Gastroesophageal sphincter (tissue), 4 donors: ENCODE data around the gene BAD. TPM values are rescaled to one million over a fixed set of nuclear protein-coding genes. Genes with fewer than 3 reads are reported as not detected.

Experiments
- ATAC-seq: fragments of 150-250 bp; one replicate; pipeline ENCODE4 v1.9.1; 2016; ENCODE audit warnings: mild to moderate bottlenecking, moderate library complexity
- H3K27ac ChIP-seq, 4 donors: fragments of 200-600 bp; sonication (generic) in 3 of 4; 1 replicate in 3 of 4; 2 replicates in 1 of 4; pipeline ENCODE4 v1.5.1; 2016 to 2019
- H3K27me3 ChIP-seq: fragments of 200-600 bp; sonication (generic); one replicate; pipeline ENCODE4 v1.5.1; 2019
- H3K36me3 ChIP-seq, 2 donors: fragments of 200-600 bp; sonication (generic); one replicate each; pipeline ENCODE4 v1.5.1; 2019; ENCODE audit warnings: control low read depth in 1 of 2
- H3K4me1 ChIP-seq, 3 donors: fragments of 200-600 bp; sonication (generic); 1 replicate in 2 of 3; 2 replicates in 1 of 3; pipeline ENCODE4 v1.5.1; 2016 to 2019; ENCODE audit warnings: control low read depth in 2 of 3
- H3K4me3 ChIP-seq, 2 donors: fragments of 200-600 bp; sonication (generic); one replicate each; pipeline ENCODE4 v1.5.1; 2019; ENCODE audit warnings: mild to moderate bottlenecking in 1 of 2, moderate library complexity in 1 of 2
- H3K9me3 ChIP-seq, 3 donors: fragments of 200-600 bp; sonication (generic); one replicate each; pipeline ENCODE4 v1.5.1; 2017 to 2019; ENCODE audit warnings: control low read depth in 2 of 3
- EP300 ChIP-seq: sonication (generic); formaldehyde crosslinking; IDR thresholded peaks from one replicate; pipeline ENCODE4 v1.6.1; 2017; ENCODE audit warnings: antibody characterized with exemption, mild to moderate bottlenecking
- POLR2A ChIP-seq, 2 donors: fragments of 450-650 bp; IDR thresholded peaks; one replicate each; pipeline ENCODE4 v1.6.1; 2017; ENCODE audit warnings: antibody characterized with exemption in 2 of 2, mild to moderate bottlenecking in 2 of 2, moderate library complexity in 1 of 2
- POLR2AphosphoS5 ChIP-seq: sonication (generic); formaldehyde crosslinking; IDR thresholded peaks from one replicate; pipeline ENCODE4 v1.6.1; 2017; ENCODE audit warnings: antibody characterized with exemption
- WGBS, 2 donors: methylation state at CpG; one replicate each; pipeline ENCODE4 v1.1.5; 2018; ENCODE audit warnings: low coverage in 1 of 2; 5-methylcytosine and 5-hydroxymethylcytosine counted together
- total RNA-seq, 4 donors: library from RNA; depleted of rRNA; stranded (reverse); fragments of >200 nt; gene quantifications; one replicate each; pipeline ENCODE4 v1.1.0, GENCODE V29; 2016
- TF ChIP-seq, protein P1 (sequence below), 4 experiments: fragments of 200-600 bp in 2 of 4; fragments of 450-650 bp in 2 of 4; sonication (generic) in 1 of 4; IDR thresholded peaks; one replicate each; pipeline ENCODE4 v1.5.1; 2017 to 2019; ENCODE audit warnings: antibody characterized with exemption in 4 of 4, mild to moderate bottlenecking in 2 of 4, moderate library complexity in 2 of 4

BAD gene
- total RNA-seq, 4 donors from 2014 or later: 97.1 to 156 (median 135) TPM

DNA sequence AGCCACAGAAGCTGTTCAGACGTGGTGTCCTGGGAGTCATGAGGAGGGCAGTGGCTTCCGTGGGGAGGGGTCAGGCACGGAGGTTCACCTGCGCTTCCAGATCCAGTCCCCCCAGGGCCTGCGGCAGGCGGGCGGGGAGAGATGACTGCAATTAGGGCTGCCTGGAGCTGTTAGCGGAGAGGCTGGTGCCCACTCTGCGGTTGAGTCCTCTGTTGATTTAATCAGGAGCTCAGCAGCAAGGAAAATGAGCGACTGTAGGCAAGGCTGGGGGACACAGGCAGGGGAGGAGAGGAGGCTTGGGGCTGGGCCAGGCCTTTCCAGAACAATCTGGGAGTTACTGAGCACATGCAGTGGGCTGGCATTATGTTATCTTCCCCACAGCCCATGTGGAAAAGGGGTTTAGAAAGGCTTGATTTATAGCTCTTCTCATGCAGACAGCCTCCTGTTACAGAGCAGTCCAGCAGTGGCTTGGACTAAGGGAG lies 20.1 kb downstream of the BAD start:
- TF ChIP-seq POLR2A (IDR thresholded peaks at IDR 0.05): no peak
- TF ChIP-seq, protein P1, sequence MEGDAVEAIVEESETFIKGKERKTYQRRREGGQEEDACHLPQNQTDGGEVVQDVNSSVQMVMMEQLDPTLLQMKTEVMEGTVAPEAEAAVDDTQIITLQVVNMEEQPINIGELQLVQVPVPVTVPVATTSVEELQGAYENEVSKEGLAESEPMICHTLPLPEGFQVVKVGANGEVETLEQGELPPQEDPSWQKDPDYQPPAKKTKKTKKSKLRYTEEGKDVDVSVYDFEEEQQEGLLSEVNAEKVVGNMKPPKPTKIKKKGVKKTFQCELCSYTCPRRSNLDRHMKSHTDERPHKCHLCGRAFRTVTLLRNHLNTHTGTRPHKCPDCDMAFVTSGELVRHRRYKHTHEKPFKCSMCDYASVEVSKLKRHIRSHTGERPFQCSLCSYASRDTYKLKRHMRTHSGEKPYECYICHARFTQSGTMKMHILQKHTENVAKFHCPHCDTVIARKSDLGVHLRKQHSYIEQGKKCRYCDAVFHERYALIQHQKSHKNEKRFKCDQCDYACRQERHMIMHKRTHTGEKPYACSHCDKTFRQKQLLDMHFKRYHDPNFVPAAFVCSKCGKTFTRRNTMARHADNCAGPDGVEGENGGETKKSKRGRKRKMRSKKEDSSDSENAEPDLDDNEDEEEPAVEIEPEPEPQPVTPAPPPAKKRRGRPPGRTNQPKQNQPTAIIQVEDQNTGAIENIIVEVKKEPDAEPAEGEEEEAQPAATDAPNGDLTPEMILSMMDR (IDR thresholded peaks at IDR 0.05): no peak
- TF ChIP-seq POLR2AphosphoS5: no peak
- TF ChIP-seq EP300: no peak
- Histone ChIP-seq H3K4me3 (no peak overlapping the region), H3K27me3 (no peaks in the 10 kb centered on the region), H3K4me1 (peaks cover 0 to 23% (median 14%) of the 10 kb centered on the region in 3 donors), H3K36me3 (peaks cover 0 to 78% of the 10 kb centered on the region in 2 donors), H3K27ac (no peak overlapping the region), H3K9me3 (no peaks in the 10 kb centered on the region)
- ATAC-seq: no peak
- 83% methylated on average over 1 of the region's 10 CpGs; no CpG with 5 or more reads in 1 of the 2 donors for WGBS, 2 donors

GRCh38 chr11:64263947-64264317 lies 20.5 kb downstream of the BAD start:
- peaks cover 0 to 83% of the 10 kb centered on the region in 2 donors for H3K36me3 ChIP-seq
- H3K27ac ChIP-seq: no peak overlapping the region
- H3K27me3 ChIP-seq: no peaks in the 10 kb centered on the region
- TF ChIP-seq EP300 (no peak), POLR2AphosphoS5 (no peak), POLR2A (IDR thresholded peaks at IDR 0.05) (no peak)
- TF ChIP-seq, protein P1 (IDR thresholded peaks at IDR 0.05): no peak
- no peak for ATAC-seq
- H3K4me1 ChIP-seq: peaks cover 0 to 20% (median 14%) of the 10 kb centered on the region in 3 donors
- H3K4me3 ChIP-seq: no peak overlapping the region
- WGBS, 2 donors: 100% methylated on average over 1 of the region's 8 CpGs; no CpG with 5 or more reads in 1 of the 2 donors
- H3K9me3 ChIP-seq: no peaks in the 10 kb centered on the region

DNA sequence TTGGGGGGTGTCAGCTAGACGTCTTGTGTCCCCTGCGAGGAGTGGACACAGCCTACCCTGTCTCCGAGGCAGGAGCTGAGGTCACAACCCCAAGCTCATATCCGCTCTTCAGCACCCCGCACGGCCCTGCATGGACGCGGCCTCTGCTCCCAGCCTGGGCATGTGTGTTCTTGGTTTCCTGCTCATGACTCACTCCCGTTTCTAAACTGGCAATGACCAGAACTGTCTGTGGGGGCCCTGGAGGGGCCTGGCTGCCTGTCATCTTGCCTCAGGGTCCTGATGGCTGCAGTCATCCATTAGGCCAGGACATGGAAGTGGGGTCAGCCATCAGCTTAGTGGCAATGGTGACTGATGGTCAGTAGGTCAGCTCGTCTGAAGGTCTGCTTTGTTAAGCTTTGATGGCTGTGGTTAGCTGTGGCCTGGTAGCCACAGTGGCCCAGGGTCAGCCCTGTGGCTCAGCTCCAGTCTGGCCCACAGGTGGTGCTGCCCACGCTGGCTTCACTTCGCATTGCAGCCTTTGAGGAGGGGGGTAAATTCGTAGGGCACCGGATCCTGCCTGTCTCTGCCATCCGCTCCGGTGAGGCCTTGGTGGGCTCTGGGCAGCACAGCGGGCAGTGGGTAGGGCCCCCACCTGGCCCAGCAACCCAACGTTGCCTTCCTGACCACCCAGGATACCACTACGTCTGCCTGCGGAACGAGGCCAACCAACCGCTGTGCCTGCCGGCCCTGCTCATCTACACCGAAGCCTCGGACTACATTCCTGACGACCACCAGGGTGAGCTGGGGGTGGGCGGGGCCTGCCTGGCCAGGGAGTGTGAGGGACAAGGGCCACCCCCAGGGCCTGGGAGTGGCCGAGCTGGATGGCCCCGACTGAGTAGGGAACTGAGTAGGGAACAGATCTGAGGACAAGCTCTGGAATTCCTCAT lies 21.2 kb downstream of the BAD start:
- TF ChIP-seq EP300 (no peak), POLR2AphosphoS5 (no peak), POLR2A (IDR thresholded peaks at IDR 0.05) (no peak)
- TF ChIP-seq, protein P1 (IDR thresholded peaks at IDR 0.05): no peak
- H3K36me3 ChIP-seq: peaks cover 0 to 89% of the 10 kb centered on the region in 2 donors
- ATAC-seq: no peak
- 62% methylated on average over 8 of the region's 29 CpGs; no CpG with 5 or more reads in 1 of the 2 donors for WGBS, 2 donors
- no peaks in the 10 kb centered on the region for H3K27me3 ChIP-seq
- H3K27ac ChIP-seq: no peak overlapping the region
- no peak overlapping the region for H3K4me3 ChIP-seq
- H3K4me1 ChIP-seq: peaks cover 0 to 13% (median 7%) of the 10 kb centered on the region in 3 donors
- H3K9me3 ChIP-seq: no peaks in the 10 kb centered on the region

DNA sequence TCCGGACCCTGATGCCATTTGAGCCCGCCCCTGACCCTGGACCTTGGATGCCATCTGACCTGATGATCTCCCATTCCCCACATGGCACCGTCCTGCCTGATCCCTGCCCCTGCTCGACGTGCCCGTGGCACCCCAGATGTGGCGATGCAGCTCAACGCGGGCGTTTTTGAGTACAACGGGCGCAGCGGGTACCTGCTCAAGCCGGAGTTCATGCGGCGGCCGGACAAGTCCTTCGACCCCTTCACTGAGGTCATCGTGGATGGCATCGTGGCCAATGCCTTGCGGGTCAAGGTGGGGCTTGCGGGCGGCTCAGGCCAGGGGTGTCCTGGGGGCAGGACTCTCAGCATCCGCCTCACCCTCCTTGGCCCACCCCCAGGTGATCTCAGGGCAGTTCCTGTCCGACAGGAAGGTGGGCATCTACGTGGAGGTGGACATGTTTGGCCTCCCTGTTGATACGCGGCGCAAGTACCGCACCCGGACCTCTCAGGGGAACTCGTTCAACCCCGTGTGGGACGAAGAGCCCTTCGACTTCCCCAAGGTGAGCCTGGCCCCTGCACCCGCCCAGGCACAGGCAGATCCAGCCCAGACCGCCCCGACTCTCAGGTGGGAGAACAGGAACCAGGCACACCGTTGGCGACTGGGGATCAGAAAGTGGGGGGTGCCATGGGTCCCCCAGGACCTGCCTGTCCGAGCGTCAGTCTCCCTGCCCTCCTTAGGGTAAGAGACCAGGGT lies 22.0 kb downstream of the BAD start:
- Histone ChIP-seq H3K27me3 (no peaks in the 10 kb centered on the region), H3K4me3 (no peak overlapping the region), H3K27ac (no peak overlapping the region), H3K36me3 (peaks cover 0 to 97% of the 10 kb centered on the region in 2 donors), H3K4me1 (peaks cover 0 to 5% (median 0%) of the 10 kb centered on the region in 3 donors), H3K9me3 (no peaks in the 10 kb centered on the region)
- 100% methylated on average over 2 of the region's 42 CpGs; no CpG with 5 or more reads in 1 of the 2 donors for WGBS, 2 donors
- TF ChIP-seq, protein P1 (IDR thresholded peaks at IDR 0.05): no peak
- TF ChIP-seq EP300: no peak
- no peak for TF ChIP-seq POLR2AphosphoS5
- TF ChIP-seq POLR2A (IDR thresholded peaks at IDR 0.05): no peak
- ATAC-seq: no peak
